H1 (cell line): Measurements from ENCODE around the gene CIROP. TPM values are rescaled to one million over a fixed set of nuclear protein-coding genes. Genes with fewer than 3 reads are reported as not detected.

ENCODE experiments used
- ATF3 ChIP-seq: IDR thresholded peaks from 2 replicates; pipeline ENCODE4 v1.6.1; 2011; ENCODE audit warnings: low read depth, mild to moderate bottlenecking, low read length; ENCODE audit not compliant: insufficient read depth
- BCL11A ChIP-seq, 2 experiments: IDR thresholded peaks; one replicate each; pipeline ENCODE4 v1.6.1; 2011; ENCODE audit warnings: low read depth in 2 of 2, low read length in 2 of 2, mild to moderate bottlenecking in 2 of 2
- HDAC2 ChIP-seq, 2 experiments: fragments of 300-600 bp in 1 of 2; sonication (generic) in 1 of 2; IDR thresholded peaks; 2 replicates each; pipeline ENCODE4 v1.6.1; 2011 to 2012; ENCODE audit warnings: low read depth in 2 of 2, low read length in 2 of 2, mild to moderate bottlenecking in 2 of 2, moderate library complexity in 2 of 2, borderline replicate concordance in 1 of 2, inconsistent platforms in 1 of 2
- JUN ChIP-seq: IDR thresholded peaks from 2 replicates; pipeline ENCODE4 v1.6.1; 2011; ENCODE audit warnings: low read depth, mild to moderate bottlenecking, improper control_type of control experiment, low read length
- RBBP5 ChIP-seq: IDR thresholded peaks from 2 replicates; pipeline ENCODE4 v1.7.1; 2012; ENCODE audit warnings: low read depth, mild to moderate bottlenecking, inconsistent platforms, low read length, moderate library complexity, borderline replicate concordance
- RNF2 ChIP-seq: fragments of 200-900, 300-1000 bp; sonication (generic); IDR thresholded peaks from 2 replicates; pipeline ENCODE4 v1.7.1; 2016; ENCODE audit warnings: borderline replicate concordance, low read depth, mild to moderate bottlenecking, antibody characterized with exemption, low read length; ENCODE audit not compliant: poor library complexity, severe bottlenecking; ENCODE audit errors: missing control alignments
- SAP30 ChIP-seq: fragments of 300-600 bp; sonication (generic); IDR thresholded peaks from 2 replicates; pipeline ENCODE4 v1.7.1; 2012; ENCODE audit warnings: low read length, moderate library complexity, mild to moderate bottlenecking, inconsistent platforms; ENCODE audit not compliant: insufficient read depth, insufficient replicate concordance
- TAF7 ChIP-seq: optimal IDR thresholded peaks from 2 replicates; pipeline ENCODE3; 2011; ENCODE audit warnings: low read depth, mild to moderate bottlenecking, inconsistent platforms, low read length, moderate library complexity, borderline replicate concordance
- TEAD4 ChIP-seq: IDR thresholded peaks from 2 replicates; pipeline ENCODE4 v1.6.1; 2012; ENCODE audit warnings: low read depth, low read length, inconsistent platforms, mixed read lengths
- USF2 ChIP-seq: IDR thresholded peaks from 2 replicates; pipeline ENCODE4 v1.6.1; 2011; ENCODE audit warnings: low read length, improper control_type of control experiment
- YY1 ChIP-seq: IDR thresholded peaks from 2 replicates; pipeline ENCODE4 v1.6.1; 2011; ENCODE audit warnings: low read depth, mild to moderate bottlenecking, low read length
- ZNF274 ChIP-seq: IDR thresholded peaks from 2 replicates; pipeline ENCODE4 v1.7.0; 2012; ENCODE audit warnings: low read length, borderline replicate concordance; ENCODE audit errors: extremely low read depth
- polyA plus RNA-seq, 7 experiments: library from polyadenylated mRNA; depleted of rRNA in 3 of 7; stranded (reverse) in 5 of 7; unstranded in 2 of 7; fragments of >200 nt in 5 of 7; fragments of 200-250 nt in 2 of 7; gene quantifications; 1 replicate in 5 of 7; 2 replicates in 1 of 7; 4 replicates in 1 of 7; pipeline versions ENCODE4 v1.2.1 to v1.2.3, GENCODE V29; 2011 to 2013; ENCODE audit warnings: missing spikeins in 2 of 7, mixed read lengths in 2 of 7
- total RNA-seq: library from RNA; stranded (reverse); fragmentation: NEBNext Ultra II Directional; extraction: Animal tissue kit (Norgen Biotek cat#: 25700); gene quantifications from 2 replicates; pipeline ENCODE4 v1.2.1, GENCODE V29; 2021

The CIROP gene
- total and polyA plus RNA-seq, 2 of the 8 experiments (the other 6 are each of a cell fraction or from before 2014, with no cell fraction given): 0.06 TPM; not detected in 1

- TF ChIP-seq BCL11A (IDR thresholded peaks at IDR 0.05; ENCODE audit: low read depth in 2 of 2, low read length in 2 of 2) (no peak), RBBP5 (no peak), JUN (no peak), HDAC2 (IDR thresholded peaks at IDR 0.05; ENCODE audit: borderline replicate concordance in 1 of 2, low read depth in 2 of 2, low read length in 2 of 2) (0 out of 4 replicates have a peak, but pooled peaks of 1 of the 2 experiments have one; percentile 30), RNF2 (no peak), USF2 (no peak), ATF3 (peak; percentile 61; the same call in 1 of the 2 replicates), TEAD4 (no peak), SAP30 (no peak), TAF7 (peak; percentile 68), ZNF274 (no peak), YY1 (peak; percentile 72)
Observed at GRCh38 chr14:23120541-23121251, 15.9 kb upstream of the CIROP start (continued).
